ENCODE data around the gene ASIC4.

ASIC4 gene, protein sequence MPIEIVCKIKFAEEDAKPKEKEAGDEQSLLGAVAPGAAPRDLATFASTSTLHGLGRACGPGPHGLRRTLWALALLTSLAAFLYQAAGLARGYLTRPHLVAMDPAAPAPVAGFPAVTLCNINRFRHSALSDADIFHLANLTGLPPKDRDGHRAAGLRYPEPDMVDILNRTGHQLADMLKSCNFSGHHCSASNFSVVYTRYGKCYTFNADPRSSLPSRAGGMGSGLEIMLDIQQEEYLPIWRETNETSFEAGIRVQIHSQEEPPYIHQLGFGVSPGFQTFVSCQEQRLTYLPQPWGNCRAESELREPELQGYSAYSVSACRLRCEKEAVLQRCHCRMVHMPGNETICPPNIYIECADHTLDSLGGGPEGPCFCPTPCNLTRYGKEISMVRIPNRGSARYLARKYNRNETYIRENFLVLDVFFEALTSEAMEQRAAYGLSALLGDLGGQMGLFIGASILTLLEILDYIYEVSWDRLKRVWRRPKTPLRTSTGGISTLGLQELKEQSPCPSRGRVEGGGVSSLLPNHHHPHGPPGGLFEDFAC

DNA sequence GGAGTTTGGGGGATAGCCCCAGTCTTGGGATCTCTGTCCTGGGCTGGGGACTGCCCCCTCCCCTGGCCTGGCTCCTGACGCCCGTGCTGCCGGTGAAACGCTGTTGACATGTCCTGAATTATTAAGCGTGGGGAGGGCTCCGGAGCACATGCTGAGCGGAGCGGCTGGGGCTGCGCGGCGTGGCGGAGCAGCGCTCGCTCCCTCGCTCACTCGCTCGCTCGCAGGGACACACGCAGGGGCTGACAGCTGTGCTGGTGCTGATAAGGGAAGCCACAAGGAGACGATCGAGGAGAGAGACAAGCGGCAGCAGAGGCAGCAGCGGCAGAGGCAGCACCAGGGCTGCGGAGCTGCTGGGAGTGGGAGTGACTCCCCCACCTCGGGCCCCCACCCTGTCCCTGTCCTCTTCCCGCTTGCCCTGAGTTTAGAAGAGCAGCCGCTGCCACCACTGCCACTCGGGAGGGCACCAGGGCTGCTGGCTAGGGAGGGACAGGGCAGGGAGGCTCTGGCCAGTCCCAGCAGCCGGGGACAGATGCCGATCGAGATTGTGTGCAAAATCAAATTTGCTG, at the start of gene ASIC4:
TSS of gene ASIC4 (plus strand) at position 287 of the 566 bp plus-strand sequence. CDS start at position 530, 243 bp downstream.
- peak; percentile 71 for DNase-seq (ENCODE audit: low spot score)

DNA sequence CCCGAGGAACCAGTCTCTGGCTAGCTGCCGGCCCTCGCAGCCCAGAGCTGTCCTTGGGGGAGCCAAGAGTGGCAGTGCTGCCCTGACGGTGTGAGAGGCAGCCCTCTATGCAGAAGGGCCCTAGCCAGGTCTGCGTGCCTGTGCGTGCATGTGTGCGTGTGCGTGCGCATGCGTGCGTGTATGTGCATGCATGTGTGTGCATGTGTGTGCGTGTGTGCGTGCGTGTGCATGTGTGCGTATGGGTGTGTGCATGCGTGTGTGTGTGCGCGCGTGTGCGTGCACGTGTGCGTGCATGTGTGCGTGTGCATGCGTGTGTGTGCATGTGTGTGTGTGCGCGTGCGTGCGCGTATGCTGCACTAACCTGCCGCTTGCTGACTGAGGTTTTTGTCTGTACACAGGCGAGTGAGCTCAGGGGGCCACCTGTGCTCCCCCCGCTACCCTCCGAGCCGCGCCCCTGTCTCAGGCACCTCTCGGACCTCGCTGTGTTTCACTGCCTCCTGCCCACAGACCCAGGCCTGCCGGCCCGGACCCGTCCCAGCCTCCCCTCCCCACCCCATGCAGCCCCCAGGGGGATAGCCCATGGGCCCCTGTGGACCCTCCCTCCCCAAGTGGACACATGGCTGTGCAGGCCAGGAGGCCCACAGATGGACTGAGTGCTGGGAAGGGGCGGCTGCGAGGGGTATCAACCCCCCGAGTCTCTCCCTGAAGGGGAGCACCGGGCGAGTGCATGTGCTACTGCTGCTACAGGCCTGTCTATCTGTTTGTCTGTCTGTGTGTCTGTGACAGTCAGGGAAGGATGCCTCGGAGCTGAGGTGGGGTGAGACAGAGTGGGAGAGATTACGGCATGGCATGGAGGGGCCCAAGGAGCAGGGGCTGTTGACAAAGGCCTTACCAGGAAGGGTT, 48.4 kb upstream of the ASIC4 start:
- DNase-seq (ENCODE audit: low spot score) = no peak

DNA sequence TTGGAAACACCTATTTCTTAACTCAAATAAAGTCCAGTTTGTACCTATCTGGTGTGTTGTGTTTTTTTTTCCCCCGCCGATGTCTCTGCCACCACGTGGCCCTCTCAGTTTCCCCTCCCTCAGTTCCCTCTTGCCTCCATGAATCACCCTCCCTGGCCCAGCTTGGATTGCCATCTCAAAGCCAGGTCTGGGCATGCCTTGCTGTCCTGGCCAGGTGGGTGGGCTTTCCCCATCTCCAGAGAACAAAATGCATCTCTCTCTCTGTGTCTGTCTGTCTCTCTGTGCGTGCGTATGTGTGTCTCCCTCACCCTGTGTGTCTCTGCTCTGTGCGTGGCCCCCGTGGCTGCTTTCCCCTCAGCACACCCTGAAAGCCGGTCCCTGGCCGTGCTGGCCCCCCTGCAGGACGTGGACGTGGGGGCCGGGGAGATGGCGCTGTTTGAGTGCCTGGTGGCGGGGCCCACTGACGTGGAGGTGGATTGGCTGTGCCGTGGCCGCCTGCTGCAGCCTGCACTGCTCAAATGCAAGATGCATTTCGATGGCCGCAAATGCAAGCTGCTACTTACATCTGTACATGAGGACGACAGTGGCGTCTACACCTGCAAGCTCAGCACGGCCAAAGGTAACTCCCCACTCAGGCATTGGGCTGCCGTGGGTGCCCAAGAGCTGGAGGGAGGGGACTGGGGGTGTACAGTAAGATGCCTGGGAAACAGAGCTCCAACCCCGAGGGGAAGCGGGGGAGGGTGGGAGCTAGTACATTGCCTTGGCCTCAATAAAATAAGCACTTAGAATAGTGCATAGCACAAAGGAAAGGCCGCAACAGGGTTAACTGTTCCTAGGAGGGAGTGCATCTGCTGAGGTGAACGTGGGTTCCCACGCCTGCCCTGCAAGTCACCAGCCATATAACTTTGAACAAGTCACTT, 47.2 kb upstream of the ASIC4 start:
- no peak for DNase-seq (ENCODE audit: low spot score)

DNA sequence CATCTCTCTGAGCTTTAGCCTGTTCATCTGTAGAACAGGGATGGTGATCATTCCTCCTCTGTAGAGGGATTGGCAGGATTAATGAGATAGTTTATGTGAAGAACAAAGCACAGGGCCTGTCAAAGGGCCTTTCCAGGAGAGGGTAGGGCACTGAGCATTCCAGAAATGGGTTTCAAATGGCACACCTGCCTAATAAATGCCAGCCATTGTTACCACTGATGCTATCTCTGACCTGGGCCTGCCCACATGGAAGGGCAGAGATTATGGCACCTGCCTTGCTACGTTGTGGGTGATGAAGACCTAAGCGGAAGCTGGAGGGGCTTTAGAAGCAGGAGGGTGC, 46.6 kb upstream of the ASIC4 start:
- DNase-seq (ENCODE audit: low spot score) = no peak

DNA sequence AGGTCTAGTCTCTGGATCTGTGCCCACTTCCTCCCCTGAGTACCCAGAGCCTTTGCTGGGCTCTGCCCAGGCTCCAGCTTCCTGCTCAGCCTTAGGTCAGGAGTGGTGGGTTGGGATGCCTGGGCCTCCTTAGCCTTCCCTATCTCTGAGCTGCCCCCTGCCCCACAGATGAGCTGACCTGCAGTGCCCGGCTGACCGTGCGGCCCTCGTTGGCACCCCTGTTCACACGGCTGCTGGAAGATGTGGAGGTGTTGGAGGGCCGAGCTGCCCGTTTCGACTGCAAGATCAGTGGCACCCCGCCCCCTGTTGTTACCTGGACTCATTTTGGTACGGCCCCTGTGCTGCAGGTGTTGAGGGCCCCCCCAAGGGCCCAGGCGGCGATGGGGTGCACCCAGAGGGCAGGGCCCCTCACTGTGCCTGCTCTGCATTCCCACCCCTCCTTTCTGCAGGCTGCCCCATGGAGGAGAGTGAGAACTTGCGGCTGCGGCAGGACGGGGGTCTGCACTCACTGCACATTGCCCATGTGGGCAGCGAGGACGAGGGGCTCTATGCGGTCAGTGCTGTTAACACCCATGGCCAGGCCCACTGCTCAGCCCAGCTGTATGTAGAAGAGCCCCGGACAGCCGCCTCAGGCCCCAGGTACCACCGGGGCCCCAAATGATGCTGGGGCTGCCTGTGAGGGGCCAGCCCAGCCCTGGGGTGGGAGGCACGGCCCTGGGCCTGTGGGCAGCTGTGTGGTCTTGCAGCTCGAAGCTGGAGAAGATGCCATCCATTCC, 45.7 kb upstream of the ASIC4 start:
- DNase-seq (ENCODE audit: low spot score) = no peak

DNA sequence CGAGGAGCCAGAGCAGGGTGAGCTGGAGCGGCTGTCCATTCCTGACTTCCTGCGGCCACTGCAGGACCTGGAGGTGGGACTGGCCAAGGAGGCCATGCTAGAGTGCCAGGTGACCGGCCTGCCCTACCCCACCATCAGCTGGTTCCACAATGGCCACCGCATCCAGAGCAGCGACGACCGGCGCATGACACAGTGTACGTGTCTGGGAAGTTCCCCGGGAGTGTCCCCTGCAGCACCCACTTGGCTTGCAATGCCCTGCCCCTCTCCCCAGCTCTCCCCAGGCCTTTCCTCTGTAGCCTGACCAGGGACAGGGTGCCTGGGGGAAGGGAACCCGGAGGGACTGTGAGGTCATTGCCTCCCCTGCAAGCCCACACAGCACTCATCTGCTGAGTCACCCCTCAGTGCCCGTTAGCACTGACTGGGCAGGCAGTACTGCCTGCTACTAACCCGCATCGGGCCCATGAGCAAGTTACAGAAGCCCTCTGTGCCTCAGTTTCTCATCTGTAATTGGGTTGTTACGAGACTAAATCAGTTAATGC, 45.0 kb upstream of the ASIC4 start:
- no peak for DNase-seq (ENCODE audit: low spot score)

DNA sequence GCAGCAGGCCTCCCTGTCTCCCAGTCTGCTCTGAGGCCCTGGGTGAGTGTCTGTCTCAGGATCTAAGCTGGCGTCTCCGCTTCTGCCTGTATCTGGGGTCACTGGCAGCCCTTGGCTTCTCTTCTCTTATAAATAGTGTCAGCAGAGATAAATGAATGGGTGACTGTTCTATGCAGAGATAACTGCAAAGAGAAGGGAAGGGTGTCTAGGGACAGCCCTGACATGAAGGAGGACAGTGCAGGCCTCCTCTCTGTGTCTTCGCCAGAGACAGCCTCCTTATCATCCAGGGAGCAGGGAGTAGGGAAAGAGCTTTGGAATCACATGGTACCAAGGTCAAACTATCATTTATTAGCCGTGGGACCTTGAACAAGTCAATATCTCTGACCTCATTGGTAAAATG, 43.9 kb upstream of the ASIC4 start:
- DNase-seq (ENCODE audit: low spot score) = no peak

DNA sequence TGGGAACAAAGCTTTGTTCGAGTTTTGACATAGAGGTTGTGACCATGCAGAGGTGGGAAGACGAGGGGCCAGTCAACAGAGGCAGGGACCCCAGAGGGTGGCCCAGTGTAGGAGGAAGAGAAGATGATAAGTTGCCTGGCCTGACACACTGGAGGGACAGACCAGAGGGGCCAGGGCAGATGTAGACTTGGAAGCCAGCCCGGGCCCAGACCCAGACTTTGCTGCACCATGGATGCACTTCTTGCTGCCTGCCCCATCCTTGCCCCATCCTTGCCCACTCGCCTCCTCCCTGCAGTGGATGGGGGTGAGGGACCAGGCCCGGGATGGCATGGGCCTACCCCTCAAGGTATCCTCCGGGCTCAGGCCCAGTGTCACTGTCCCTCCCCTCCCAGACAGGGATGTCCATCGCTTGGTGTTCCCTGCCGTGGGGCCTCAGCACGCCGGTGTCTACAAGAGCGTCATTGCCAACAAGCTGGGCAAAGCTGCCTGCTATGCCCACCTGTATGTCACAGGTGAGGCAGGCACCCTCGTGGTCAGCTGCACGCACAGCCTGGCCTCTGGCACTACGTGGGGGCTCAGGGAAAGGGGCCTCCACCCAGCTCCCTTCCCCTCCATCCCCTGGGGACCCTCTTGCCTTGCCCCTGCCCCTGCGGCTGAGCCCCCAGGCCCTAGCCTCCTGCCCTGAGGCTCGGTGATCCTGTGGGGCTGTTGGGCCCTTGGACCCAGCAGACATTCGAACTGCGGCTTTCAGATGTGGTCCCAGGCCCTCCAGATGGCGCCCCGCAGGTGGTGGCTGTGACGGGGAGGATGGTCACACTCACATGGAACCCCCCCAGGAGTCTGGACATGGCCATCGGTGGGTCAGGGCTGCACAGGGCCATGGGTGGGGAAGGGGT, 42.6 kb upstream of the ASIC4 start:
- DNase-seq (ENCODE audit: low spot score) = no peak

DNA sequence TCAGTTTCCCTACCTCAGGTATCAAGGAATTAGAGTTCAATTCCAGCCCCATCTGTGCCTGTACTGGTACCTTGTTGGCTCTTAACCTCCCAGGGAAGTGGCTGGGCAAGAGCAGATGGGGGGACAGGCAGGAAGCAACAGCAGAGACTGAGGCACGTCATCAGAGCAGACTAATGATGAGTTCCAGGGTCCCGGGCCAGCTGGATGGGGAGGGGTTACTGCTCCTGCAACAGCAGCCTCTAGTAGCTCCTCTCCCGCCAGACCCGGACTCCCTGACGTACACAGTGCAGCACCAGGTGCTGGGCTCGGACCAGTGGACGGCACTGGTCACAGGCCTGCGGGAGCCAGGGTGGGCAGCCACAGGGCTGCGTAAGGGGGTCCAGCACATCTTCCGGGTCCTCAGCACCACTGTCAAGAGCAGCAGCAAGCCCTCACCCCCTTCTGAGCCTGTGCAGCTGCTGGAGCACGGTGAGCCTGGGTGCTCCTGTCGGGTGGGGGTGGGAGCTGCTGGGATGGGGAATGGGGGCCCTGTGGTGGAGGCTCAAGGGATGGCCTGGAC, 41.6 kb upstream of the ASIC4 start:
- DNase-seq (ENCODE audit: low spot score) = no peak

DNA sequence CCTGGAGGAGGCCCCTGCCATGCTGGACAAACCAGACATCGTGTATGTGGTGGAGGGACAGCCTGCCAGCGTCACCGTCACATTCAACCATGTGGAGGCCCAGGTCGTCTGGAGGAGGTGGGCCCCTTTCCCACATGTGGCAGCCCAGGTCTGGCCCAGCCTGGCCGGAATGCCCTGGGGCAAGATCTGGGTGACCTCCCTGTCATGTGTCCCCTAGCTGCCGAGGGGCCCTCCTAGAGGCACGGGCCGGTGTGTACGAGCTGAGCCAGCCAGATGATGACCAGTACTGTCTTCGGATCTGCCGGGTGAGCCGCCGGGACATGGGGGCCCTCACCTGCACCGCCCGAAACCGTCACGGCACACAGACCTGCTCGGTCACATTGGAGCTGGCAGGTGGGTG, 40.8 kb upstream of the ASIC4 start:
- DNase-seq (ENCODE audit: low spot score) = no peak

DNA sequence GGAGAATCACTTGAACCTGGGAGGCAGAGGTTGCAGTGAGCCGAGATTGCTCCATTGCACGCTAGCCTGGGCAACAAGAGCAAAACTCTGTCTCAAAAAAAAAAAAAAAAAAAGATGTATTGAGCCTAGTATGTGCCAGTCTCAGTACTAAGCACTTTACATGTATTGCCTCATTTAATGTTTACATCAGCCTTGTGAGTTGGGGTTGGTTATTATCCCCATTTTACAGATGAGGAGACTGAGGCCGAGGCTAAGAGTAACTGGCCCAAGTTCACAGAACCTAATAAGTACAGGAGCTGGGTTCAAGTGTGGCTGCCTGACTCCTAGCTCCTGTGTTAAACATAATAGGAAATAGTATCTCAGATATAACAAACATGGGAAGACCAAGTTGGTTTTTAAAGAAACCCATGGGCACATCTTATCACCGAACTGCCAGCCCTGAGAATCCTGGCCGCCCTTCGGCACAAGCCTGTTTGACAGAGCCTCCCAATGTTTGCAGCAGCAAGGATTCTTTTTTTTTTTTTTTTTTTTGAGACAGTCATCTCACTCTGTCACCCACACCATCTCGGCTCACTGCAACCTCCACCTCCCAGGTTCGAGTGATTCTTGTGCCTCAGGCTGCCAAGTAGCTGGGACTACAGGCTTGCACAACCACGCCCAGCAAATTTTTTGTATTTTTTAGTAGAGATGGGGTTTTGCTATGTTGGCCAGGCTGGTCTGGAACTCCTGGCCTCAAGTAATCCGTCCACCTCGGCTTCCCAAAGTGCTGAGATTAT, 39.8 kb upstream of the ASIC4 start:
- no peak for DNase-seq (ENCODE audit: low spot score)

DNA sequence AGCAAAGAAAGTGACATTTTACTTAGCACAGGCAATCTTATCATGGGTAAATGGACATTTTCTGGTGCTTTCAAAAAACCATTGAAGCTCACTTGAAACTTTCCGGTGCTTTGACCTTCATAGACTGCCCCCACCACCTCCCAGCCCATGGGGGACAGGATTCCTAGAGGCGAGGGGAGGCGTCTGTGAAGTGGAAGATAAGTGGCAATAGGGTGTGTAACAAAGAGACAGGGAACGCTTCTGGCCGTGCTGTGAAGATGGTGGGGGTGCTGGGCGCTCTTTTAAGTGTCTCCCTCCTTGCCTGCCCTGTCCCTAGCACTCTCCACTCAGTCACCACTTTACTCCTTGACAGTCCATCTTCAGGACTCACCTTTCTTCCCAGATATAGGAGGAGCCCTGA, 39.0 kb upstream of the ASIC4 start:
- no peak for DNase-seq (ENCODE audit: low spot score)

DNA sequence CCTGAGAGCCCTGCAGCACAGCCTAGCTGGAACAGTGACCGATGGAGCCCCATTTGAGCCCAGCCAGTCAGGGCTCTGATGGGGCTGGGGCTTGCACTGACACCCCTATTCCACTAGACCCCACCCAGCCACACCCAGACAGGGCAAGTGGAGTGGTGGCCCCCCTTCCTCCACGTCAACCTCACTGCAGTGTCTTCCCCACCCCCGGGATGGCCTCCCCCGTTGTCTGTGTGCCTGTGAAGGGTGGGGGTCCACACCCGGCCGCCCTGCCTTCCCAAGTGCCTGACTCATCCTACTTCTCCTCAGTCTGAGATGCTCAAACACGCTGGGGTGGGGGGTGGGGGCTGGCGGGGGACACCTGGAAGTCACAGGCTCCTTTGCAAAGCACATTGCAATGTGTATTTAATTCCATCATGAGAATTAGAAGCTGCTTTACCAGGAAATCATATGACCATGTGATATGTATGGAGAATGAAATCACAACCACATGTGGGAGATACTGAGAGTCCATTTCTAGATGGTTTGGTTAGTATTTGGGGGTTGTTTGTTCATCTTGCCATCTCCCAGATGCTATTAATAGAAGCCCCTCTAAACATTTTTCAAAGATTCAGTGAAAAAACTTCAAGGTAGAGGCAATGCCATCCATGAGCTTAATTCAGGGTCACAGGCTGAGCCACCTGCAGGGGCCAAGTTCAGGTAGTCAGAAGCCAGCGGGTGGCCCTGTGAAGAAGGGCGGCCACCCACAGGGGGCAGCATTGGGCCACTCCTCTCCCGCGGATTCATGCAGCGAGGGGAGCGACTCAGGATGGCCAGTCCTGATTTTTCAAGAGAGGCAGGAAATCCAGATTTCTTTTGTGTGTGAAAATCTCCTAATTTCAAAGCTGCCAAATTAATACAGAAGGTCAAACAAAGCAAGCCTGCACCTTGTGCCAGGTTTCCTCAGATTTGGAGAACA, 38.3 kb upstream of the ASIC4 start:
- peak; percentile 59 for DNase-seq (ENCODE audit: low spot score)

DNA sequence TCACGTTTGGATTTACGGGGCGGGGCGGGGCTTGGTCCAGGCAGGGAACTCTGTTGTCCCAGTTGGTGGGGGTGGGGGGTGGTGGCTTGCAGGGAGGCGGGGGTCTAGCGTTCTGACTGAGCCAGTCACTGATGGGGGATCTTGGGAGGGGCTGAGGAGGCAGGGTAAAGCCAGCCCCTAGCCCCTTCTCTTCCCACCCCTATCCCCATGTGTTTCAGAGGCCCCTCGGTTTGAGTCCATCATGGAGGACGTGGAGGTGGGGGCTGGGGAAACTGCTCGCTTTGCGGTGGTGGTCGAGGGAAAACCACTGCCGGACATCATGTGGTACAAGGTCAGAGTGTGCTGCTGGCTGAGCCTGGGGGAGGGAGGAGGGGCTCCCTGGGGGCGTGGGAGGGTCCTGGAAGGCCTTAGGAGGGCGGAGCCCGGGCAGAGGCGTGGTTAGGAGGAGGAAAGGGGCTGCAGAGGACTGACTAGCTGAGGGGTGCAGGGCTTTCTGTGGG, 37.6 kb upstream of the ASIC4 start:
- DNase-seq (ENCODE audit: low spot score) = no peak

DNA sequence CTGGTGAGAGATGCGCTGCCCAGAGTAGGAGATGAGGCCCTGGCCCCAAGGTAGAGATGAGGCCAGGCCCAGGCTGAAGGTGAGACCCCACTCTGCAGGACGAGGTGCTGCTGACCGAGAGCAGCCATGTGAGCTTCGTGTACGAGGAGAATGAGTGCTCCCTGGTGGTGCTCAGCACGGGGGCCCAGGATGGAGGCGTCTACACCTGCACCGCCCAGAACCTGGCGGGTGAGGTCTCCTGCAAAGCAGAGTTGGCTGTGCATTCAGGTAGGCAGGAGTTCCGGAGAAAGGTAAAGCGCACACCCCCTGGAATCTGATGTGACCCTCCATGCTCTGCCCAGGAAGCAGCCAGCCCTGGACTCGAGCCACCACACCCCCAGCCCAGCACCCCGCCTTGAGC, 37.1 kb upstream of the ASIC4 start:
- no peak for DNase-seq (ENCODE audit: low spot score)

DNA sequence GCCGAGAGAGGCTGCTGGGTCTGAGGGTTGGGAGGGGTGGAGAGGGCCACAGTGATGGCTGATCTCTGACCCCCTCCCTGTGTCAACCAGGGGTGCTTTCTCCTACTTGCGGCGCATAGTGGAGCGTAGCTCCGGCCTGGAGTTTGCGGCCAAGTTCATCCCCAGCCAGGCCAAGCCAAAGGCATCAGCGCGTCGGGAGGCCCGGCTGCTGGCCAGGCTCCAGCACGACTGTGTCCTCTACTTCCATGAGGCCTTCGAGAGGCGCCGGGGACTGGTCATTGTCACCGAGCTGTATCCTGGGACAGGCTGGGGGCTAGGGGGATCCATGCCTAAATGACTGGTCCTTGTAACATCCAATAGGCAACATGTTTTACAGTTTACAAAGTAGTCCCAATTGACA, 36.5 kb upstream of the ASIC4 start:
- DNase-seq (ENCODE audit: low spot score) = no peak

DNA sequence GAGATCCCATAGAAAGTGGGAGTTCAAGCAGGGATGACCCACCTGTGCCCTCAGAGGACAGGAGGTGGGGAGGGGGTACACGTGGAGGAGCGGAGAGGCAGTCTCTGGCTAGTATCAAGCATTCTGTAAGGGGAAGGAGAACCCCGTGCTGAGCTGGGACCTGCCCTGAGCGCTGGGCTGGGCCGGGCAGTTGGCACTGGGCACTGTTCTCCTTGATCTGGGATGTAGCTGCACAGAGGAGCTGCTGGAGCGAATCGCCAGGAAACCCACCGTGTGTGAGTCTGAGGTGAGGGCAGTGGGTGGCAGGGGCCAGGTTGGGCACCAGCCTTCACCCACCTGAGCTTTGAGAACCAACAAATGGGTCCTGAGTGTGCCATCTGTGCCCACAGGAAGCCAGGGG, 35.4 kb upstream of the ASIC4 start:
- DNase-seq (ENCODE audit: low spot score) = no peak
